NCI-H2227 (cell line): ENCODE measurements around the gene NUAK1.
A peak's percentile ranks its signal among the peaks of the same experiment; 100 is the strongest.
"Not testable (repeated sequence)": the region's sequence is repeated elsewhere in the genome, so short reads cannot be mapped to it uniquely, and the experiment has no call there.

Experiments used
- DNase-seq: peaks from one replicate; lab custom pipeline; 2025; ENCODE audit not compliant: unreplicated experiment; lab: John Stamatoyannopoulos, UW

NUAK1 gene

DNA sequence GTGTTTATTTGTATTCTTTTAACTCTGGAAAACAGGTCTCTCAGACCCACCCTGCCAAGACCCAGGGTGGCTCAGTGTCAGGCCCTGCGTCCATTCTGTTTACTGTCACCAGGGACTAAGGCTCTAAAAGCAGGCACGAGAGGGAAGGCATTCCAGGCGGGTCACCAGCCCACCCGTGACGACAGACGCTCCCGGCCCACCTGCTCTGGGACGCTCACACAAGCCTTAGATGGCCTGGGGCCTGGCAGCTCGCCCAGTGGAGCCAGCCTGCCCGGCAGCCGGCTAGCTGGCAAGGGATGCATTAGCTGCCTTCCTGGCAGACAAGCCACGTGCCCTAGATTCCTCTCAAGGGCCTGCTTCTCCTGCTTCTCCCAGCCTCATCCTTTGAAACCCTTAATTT is 9.2 kb upstream of the NUAK1 start:
- DNase-seq, result no peak

DNA sequence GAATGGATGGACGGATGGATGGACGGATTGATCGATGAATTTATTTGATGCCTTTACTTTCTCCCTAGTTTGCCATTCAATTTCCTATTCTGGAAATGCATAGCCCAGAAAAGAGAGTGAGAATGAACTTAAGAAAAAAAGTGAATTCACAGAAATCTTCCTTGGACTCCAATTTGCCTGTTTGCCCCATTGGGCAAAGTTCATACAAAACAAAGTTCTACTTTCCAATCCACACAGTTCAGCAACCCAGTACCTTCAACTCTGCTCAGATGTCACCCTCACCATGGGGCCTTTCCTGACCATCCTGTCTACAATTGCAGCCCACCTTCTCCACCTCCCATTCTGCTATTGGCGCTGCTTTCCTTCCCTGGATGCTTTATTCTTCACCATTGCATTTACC is 8.2 kb upstream of the NUAK1 start:
- no peak for DNase-seq

DNA sequence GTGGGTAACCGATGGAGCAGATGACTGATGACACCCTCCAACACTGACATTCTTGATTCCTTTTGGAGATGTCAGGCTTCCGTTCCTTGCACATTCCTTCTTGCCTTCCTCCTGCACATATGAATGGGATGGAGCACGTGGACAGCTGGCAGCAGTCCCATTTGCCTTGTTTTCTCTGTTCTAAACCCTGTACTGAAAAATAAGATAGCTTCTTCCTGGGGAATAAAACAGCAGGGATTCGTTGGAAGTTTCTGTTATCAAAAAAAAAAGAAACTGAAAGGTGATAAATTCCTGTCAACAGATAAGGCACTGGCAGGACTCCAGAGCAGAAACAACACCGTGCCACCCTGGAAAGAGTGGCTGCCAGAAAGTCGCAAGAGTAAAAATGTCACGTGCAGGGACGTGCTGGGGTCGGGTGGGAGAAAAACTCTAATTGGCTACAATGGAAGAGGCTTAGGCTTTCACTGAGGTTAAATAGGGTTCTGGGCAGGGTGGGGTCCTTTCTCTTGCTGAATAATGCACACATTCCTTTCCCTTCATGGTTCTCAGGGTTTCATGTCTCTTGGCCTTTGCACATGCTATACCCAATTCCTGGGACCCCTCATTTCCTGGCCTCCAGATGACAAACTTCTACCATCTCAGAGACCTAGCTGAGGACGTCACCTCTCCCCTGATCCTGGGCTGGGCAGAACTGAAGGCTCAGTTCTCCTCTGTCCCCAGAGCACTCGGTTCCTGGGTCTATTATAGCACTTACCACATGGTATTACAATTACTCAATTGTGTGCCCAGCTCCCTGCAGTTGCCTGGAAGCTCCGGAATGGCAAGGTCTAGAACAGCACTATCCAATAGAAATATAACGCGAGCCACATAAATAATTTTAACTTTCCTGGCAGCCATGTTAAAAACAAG is 7.0 kb upstream of the NUAK1 start:
- DNase-seq, result no peak

DNA sequence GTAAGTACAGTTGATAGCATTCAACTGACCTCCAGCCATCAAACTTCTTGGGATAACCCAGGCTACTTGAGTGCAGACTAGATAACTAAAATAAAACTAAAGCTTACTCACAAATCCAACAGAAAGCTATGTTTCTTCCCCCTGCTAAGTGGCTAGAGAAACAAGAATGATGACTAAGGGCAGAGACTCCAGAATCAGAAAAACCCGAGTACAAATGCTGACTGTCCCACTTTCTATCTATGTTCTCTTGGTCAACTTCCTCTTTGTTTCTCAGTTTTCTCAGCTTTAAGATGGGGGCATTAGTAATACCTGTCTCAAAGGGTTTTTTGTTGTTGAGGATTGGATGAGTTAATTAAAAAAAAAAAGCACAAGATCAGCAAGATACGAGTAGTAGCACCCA is 6.1 kb upstream of the NUAK1 start:
- no peak for DNase-seq

DNA sequence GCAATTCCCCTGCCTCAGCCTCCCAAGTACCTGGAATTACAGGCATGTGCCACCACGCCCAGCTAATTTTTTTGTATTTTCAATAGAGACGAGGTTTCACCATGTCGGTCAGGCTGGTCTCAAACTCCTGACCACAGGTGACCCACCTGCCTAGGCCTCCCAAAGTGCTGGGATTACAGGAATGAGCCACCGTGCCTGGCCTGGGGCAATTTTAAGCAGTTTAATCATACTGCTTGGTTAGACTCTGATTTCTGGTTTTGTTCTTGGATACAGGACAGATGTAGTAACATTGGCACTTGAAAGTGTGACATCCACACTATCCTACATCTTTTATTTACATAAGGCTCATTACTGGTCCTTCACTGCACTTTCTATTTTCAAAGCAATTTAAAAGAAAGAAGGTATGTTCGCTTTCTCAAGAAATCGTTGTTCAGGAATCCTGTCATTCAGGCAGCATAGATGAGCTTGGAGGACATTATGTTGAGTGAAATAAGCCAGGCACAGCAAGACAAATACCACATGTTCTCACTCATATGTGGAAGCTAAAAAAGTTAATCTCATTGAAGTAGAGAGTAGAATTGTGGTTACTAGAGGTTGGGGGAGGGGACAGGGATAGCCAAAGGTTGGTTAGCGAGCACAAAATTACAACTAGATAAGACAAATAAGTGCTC is 4.0 kb upstream of the NUAK1 start:
- no peak for DNase-seq

DNA sequence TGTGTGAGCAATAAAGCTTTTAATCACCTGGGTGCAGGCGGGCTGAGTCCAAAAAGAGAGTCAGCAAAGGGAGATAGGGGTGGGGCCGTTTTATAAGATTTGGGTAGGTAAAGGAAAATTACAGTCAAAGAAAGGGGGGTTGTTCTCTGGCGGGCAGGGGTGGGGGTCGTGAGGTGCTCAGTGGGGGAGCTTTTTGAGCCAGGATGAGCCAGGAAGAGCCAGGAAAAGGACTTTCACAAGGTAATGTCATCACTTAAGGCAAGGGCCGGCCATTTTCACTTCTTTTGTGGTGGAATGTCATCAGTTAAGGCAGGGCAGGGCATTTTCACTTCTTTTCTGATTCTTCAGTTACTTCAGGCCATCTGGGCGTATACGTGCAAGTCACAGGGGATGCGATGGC is 3.2 kb upstream of the NUAK1 start:
- not testable (repeated sequence) for DNase-seq

DNA sequence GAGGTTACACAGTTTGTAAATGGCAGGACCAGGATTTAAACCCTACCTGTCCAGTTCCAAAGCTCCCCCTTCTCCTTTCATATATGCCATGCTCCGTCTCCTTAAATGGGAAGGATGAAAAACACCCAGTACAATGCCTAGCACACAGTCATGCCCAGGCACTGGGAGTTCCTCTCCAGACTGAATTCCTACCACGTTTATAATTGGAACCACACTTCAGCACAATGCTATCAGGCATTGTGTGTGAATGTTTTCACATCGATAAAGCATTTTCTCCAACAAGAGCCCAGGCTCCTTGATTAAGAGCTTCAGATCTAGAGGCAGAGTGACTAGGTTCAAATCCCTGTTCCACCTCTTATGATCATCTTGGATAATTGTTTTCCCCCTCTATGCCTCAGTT is 2.7 kb upstream of the NUAK1 start:
- no peak for DNase-seq

DNA sequence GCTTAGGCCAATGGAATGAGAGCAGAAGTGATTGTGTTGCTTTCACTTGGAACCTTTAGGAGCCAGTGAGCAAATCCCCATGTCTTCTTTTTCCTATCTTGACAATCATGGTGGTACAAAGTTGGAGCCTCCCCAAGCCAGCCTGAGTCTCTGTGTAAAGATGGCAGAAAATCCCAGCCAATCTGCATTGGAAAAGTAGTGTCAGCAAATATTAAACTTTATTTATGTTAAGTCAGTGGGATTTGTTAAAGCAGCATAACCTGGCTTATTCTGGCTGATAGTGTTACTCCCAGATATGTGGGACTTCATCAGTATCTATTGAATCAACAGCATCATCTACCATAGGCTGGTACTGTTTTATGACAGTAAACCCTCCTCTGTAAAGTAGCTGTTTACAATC is 2.2 kb upstream of the NUAK1 start:
- no peak for DNase-seq

DNA sequence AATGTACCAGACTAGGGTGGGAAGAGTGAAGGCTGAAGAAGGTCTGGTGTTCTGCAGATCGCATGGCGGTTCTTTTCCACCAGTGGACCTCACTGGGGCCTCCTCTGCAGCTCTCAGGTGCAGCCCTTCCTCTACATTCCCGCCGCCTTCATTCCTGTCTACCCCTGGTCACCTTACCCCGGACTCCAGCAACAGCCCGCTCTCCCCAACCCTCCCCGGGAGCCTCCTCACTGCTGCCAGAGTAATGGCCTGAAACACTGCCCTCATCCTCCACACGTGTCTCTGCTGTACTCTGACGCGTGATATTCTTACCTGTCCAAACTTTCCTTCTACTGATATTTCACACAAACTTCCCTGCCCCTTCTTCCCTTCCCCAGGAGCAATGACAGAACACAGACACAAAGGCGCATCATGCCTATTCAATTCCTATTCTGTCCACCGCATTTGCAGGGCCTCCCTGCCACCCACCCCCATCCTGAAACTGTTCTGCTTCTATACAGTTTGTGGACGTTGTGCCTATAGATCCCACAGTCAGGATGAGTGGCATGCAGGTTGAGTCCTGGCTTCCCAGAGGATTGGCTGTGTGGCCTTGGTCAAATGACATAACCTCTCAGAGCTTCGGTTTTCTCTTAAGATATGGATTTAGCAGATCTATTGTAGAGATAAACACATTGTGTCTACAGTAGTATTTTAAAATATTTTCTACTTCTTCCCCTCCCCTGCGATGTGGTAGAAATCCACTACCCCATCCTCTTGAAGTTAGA is 1.7 kb upstream of the NUAK1 start:
- no peak for DNase-seq

DNA sequence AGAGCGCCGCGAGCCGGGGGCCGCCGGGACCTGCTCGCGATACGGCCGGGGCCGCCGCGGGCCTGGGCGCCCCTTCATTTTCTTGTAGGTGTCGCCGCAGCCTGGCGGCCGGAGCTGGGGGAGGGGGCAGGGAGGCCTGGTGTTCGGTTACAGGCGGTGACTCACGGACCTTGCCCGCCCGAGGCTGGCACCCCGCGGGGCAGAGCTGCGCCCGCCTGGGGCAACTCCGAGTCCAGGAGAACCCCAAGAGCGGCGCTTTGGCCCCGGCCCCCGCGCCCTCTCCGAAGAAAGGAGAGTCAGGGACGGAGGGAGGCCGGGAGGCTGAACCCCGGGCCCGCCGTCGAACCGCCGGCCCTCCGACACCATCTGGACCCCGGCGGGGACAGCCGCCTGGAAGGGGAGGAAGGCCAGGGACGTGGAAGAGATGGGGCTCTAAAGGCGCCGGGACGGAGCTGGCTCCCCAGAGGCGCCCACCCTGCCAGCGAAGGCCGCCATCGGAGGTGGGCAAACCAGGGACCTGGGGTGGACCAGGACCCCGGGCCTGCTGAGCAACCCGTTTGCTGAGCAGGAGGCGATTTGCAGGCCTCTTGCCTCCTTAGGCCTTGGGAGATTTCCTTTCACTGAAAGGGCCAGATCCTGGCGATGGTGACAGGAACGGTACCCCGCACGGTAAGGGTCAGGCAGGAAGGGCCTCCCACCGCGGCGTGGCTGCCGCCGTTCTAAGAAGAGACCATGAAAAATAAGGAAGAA is 843 bp upstream of the NUAK1 start:
- peak; percentile 73 for DNase-seq

DNA sequence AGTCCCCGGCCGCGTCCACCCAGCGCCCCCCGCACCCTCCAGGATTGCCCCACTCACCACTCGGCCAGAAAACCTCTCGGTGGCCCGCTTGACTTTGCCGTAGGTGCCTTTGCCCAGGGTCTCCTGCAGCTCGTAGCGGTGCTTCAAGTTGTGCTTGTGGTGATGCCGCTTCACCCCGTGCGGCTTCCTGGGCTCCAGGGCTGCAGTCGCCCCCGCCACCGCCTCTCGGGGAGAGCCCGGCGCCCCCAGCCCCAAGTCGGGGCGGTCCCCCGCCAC is 459 bp downstream of the NUAK1 start:
- peak; percentile 54 for DNase-seq

DNA sequence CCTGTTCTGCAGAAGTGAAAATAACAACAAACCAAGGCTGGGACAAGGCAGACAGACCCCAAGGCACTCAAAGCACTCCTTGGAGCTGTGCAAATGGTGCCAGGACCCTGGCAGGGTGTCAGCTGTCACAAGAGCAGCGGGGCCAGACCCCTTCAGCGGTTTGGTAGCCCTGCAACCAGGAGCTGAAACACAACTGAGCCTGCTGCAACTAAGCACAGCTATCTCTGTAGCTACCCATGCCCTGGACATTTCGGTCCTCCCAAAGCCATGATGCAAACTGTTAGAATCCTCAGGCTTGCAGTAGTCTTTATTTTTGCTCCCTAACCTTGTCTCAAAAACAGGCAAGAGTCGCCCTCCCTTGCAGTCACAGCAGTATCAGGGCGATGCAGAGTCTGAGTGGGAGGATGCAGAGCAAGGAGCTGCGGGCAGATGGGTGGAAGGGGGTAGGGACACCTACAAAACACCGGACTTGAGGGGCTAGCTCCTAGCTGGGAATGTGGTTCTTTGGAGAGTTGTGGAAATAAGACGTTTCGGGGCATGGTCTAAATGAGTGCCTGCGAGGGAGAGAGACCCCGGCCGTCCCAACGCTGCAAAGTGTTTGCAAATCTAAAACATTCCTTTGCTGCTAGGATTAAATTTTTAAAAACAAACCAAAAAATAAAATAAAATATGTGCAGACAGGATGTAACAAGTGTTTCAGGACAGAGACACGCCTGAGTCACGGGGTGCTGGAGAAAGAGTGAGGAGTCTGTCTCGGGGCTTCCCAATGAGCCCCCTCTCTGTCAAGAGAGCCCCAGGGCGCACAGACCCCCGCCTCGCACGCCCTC is 1.0 kb downstream of the NUAK1 start:
- peak; percentile 13 for DNase-seq

DNA sequence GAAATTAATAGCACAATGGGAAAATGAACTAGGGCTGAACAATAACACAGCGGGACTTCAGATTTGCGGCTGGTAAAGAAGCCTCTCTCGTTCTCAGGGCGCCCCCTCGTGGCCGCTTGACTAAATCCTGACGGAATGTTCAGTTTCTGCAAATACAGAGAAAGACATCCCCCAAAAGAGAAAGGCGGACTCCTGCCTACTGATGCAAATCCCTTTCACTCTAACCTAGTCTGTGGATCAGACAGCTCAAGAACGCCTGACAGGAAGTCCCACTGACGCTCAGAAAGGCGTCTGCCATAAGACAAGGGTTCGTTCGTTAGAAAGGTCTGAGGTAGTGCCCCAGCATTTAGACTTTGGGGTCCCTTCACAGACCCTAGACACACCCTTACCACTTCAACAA is 2.5 kb downstream of the NUAK1 start:
- DNase-seq, result peak; percentile 91

DNA sequence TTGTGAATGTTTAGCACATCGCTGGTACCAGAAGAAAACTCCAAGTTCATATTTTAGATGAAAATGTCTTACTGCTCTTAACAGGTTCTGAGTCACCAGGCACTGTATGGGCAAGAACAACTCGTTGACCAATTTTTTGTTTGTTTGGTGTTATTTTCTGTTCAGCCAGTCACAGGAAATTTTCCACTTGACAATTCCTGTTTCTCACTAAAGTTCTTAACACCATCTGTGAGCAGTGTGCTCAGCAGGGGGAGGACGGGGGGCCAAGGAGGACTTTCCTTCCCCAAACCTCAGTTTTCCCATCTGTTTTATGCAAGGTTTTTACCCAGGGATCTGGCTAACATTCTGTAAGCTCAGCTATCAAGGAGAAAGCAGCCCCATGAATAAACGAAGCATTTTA is 3.0 kb downstream of the NUAK1 start:
- DNase-seq, result no peak

DNA sequence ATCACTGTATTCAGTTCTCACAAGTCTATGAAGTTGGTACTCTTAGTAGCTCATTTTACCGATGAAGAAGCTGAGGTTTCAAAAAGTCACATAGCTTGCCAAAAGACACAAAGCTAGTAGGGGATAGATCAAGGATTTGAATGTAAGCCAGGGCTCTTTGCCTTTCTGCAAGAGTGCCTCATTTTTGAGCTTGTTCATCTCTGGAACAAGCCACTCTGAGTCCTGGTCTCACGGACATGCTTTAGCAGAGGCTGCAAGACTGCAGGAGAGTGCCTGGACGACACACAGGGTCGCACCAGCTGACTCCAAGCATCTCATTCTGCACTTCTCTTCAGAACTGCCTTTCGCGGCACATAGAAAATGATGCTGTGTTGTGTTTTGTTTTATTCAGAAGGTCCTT is 3.7 kb downstream of the NUAK1 start:
- DNase-seq, result no peak

DNA sequence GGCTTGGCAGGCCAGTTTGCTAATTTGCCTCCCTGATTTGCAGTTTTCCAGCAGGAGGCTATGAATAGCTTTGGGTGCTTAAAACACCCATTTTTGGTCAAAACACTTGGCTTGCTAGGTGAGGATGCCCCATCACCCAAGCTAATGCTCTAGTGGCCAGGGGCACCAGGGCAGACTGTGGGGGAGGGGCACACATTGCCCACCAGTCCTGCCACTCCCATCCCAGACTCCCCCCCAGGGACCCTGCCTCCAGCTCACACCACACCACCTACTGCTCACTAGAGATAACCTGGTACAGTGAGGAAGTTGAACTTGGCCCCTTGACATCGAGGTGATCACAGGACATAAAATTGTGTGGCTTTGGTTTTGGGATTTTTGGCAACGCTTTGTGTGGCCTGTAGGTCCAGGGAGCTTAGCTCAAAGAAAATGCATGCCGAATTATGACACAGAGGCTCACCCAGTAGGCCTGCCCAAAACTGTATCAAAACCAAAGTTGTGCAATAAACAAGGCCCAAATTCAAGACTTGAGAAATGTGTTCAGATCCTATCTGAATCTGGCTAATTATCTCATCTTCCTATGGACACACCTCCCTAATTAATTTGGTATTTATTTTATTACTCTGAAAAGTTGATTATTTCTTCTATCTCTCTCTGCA is 4.3 kb downstream of the NUAK1 start:
- DNase-seq, result no peak

DNA sequence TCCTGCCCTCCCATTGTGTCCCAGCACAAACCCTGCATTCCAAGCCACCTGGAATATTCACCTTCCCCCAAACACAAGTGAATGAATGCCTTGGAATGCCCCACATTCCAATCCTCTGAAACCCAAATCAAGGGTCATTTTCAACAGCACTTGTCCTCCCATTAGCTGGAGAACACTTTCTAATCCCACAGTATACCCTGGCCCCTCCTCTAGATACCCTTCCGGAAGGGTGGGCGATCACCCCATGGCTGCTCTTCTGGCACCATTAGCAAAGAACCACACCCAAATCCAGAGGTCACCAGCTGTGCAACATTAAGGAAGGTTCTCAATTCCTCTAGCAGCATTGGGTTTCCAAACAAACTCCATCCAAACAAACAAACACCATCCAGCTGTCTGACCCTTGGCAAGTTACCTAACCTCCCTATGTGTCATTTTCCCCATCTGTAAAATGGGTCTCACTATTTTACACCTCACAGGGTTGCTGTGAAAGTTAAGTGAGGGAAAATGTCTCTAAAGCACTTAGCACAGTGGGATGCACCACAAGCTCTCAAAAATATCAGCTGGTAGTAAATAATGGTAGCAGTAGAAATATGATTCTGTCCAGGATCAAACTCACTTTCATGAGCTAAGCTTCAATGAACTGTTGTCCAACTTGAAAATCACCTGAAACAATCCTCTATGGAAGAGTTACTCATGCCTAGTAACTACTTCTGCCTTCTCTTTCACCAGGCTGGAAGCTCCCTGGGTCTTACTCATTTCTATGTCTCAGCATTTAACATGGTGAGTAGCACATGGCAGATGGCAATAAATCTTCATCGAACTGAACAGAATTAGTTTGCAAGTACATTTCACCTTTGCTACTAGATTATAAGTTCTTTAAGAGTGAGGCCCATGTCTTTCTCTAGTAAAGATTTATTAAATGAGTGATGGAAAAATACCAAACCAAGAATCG is 5.3 kb downstream of the NUAK1 start:
- no peak for DNase-seq

DNA sequence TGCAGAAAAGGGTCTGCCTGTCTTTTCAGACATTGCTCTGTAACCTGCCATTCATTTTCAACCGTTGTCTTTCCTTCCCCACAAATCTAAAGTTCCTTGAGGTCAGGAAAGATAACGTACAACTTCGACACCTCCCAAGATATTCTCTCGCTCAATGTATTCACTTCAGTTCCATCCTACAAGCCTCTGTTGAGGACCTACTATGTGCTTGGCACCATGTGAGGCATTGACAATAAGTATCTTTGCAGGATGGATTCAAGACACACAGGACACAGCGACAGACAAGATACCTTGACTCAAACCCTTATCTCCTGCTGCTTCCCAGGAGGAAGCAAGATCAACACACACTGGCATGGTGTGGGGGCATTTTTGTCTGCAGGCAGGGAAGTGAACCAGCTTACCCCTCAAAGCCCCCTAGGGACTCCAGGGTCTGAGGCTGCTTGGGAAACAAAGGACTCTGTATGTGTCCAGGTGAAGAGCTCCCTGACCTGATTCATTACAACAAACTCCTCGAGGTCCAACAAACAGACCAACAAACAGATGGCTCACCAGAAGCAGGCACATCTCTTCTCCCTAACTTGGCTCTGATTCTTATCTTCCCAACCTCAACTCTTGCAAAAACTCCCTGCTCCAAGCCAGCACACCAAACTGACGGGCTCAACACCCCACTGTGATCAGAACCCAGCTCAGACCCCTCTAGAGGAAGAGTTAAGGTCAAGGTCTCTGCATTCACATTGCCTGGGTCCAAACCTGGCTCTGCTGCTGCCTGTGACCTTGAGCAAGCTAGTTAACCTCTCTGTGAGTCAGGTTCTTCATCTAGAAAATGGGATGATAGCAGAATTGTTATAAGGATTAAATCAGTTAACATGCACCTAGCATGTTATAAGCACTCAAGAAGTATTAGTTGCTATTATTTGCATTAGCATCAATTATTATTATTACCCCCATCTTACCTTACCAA is 6.3 kb downstream of the NUAK1 start:
- DNase-seq, result no peak
